Uterus (tissue), 4 donors: Measurements from ENCODE around the gene SPR. TPM values are rescaled to one million over a fixed set of nuclear protein-coding genes. Genes with fewer than 3 reads are reported as not detected.

Experiments
- DNase-seq, 2 donors: peaks; one replicate each; pipeline ENCODE4 v3.0.0-alpha.2; 2019 to 2020
- H3K27ac ChIP-seq, 2 donors: fragments of 200-600 bp; sonication (generic); 1 replicate in 1 of 2; 2 replicates in 1 of 2; pipeline ENCODE4 v1.5.1; 2016 to 2018
- H3K27me3 ChIP-seq, 2 donors: fragments of 200-600 bp; sonication (generic); one replicate each; pipeline ENCODE4 v1.5.1; 2018 to 2019; ENCODE audit warnings: control low read depth in 1 of 2
- H3K36me3 ChIP-seq, 2 donors: fragments of 200-600 bp; sonication (generic); one replicate each; pipeline ENCODE4 v1.5.1; 2019; ENCODE audit warnings: control low read depth in 1 of 2
- H3K4me1 ChIP-seq, 2 donors: fragments of 200-600 bp; sonication (generic); one replicate each; pipeline ENCODE4 v1.5.1; 2018 to 2019; ENCODE audit warnings: control low read depth in 1 of 2
- H3K4me3 ChIP-seq, 2 donors: fragments of 200-600 bp; sonication (generic); 1 replicate in 1 of 2; 2 replicates in 1 of 2; pipeline ENCODE4 v1.5.1; 2018 to 2019; ENCODE audit warnings: mild to moderate bottlenecking in 1 of 2
- H3K9me3 ChIP-seq, 2 donors: fragments of 200-600 bp; sonication (generic); one replicate each; pipeline ENCODE4 v1.5.1; 2019; ENCODE audit warnings: control low read depth in 1 of 2
- POLR2A ChIP-seq, 2 donors: fragments of 450-650 bp; IDR thresholded peaks; one replicate each; pipeline ENCODE4 v1.6.1; 2016; ENCODE audit warnings: antibody characterized with exemption in 2 of 2, mild to moderate bottlenecking in 1 of 2, moderate library complexity in 1 of 2
- intact Hi-C: fragments of 100-400 bp; cut with DNase I; formaldehyde crosslinking; loops from one replicate; pipeline ENCODE4 v1.15.1; 2023; ENCODE audit warnings: low total_unique reads
- total RNA-seq, 4 donors: library from RNA; depleted of rRNA in 3 of 4; stranded (reverse); fragments of >200 nt in 3 of 4; gene quantifications; one replicate each; pipeline versions ENCODE4 v1.1.0 to v1.2.4, GENCODE V29; 2014 to 2023
- TF ChIP-seq, protein P1 (sequence below), 4 experiments: fragments of 200-600 bp in 2 of 4; fragments of 450-650 bp in 2 of 4; sonication (generic) in 2 of 4; IDR thresholded peaks; one replicate each; pipeline ENCODE4 v1.5.1; 2016 to 2019; ENCODE audit warnings: antibody characterized with exemption in 4 of 4, mild to moderate bottlenecking in 2 of 4, moderate library complexity in 1 of 4
- donor health status: DM: yes; HTN: yes; CAD: no.

Gene SPR
- total RNA-seq, 4 donors from 2014 or later, result 4.5 to 33.8 (median 18.8) TPM

DNA sequence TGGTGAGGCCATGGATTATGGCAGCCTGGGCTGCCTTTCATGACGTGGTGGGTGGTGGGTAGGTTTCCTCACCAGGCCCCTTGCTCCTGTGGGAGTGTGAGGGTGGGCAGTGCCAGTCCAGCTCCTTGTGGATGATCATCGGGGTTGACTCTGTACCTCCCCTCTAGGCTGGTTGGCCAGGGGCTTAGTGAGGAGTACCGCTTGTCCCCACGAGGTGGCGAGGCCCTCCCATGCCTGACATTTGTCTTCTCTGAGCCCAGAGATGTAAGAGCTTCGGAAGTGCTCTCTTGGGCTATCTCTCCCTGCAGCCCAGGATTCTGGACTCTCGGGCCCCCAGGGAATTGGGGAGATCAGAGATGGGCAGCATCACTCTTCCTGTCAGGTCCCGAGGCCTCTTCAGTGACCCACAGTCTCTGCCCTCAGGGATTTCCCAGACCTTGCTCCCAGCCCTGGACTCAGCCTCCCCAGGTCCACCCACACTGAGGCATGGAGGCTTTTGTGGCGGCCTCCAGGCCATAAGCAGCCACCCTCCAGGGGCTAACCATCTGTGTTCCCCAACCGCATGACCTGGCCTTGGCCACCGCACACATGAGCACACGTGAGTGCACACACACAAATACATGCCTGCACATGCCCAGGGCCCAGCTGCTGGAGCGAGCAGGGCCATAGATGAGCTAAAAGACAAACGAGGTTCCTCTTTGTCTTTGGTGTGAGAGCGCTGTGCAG is 6.5 kb downstream of the SPR start:
- no peaks in the 10 kb centered on the region for H3K9me3 ChIP-seq
- H3K36me3 ChIP-seq, result no peaks in the 10 kb centered on the region
- TF ChIP-seq, protein P1, sequence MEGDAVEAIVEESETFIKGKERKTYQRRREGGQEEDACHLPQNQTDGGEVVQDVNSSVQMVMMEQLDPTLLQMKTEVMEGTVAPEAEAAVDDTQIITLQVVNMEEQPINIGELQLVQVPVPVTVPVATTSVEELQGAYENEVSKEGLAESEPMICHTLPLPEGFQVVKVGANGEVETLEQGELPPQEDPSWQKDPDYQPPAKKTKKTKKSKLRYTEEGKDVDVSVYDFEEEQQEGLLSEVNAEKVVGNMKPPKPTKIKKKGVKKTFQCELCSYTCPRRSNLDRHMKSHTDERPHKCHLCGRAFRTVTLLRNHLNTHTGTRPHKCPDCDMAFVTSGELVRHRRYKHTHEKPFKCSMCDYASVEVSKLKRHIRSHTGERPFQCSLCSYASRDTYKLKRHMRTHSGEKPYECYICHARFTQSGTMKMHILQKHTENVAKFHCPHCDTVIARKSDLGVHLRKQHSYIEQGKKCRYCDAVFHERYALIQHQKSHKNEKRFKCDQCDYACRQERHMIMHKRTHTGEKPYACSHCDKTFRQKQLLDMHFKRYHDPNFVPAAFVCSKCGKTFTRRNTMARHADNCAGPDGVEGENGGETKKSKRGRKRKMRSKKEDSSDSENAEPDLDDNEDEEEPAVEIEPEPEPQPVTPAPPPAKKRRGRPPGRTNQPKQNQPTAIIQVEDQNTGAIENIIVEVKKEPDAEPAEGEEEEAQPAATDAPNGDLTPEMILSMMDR (IDR thresholded peaks at IDR 0.05), result peak in 3 of 4 experiments; percentile 19 to 42 (median 33)
- TF ChIP-seq POLR2A (IDR thresholded peaks at IDR 0.05), result no peak
- H3K4me3 ChIP-seq, result no peak overlapping the region
- peak in 1 of 2 donors; percentile 28 for DNase-seq
- no peaks in the 10 kb centered on the region for H3K4me1 ChIP-seq
- intact Hi-C loops, result no loop called here
- no peaks in the 10 kb centered on the region for H3K27me3 ChIP-seq
- no peak overlapping the region for H3K27ac ChIP-seq

DNA sequence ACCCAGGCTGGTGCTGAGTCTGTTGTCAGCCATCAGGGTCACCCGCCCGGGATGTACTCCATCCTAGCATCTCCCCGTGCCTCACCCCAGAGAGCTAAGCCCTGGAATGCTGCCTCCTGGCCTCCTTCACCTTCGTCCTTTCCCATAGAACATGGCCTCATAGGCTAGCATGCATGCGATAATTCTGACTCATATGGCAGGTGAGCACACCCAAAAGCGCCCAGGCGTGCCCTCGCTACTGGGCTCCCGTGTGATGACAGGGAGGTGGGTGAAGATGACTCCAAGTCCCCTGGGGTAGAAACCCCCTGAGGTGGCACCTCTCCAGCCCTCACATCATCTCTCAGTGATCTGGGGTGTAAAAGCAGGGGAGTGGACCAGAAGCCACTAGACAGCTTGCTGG is 7.3 kb downstream of the SPR start:
- intact Hi-C loops, result no loop called here

DNA sequence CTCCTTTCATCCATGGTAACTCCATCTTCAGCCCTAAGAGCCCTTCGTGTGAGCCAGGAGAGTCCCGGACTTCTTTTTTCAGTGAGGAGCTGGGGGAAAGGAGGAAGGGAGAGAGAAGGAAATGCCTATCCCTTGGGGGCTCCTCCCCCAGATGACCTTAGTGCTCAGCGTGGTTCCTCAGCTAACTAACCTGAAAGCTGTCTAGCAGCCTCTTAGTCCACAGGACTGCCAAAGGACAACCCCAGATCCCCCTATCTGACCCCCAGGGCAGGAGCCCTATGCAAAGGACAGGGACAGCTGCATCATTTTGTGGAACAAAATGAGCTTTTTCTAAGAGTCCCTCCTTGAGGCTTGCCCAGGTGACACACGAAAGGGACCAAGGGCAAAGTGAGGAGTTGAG is 7.9 kb downstream of the SPR start:
- no peak overlapping the region for H3K27ac ChIP-seq
- no peak for TF ChIP-seq POLR2A (IDR thresholded peaks at IDR 0.05)
- TF ChIP-seq, protein P1 (IDR thresholded peaks at IDR 0.05), result no peak
- no peak overlapping the region for H3K4me3 ChIP-seq
- intact Hi-C loops, result no loop called here
- no peaks in the 10 kb centered on the region for H3K36me3 ChIP-seq
- no peaks in the 10 kb centered on the region for H3K9me3 ChIP-seq
- DNase-seq, result no peak
- H3K4me1 ChIP-seq, result no peaks in the 10 kb centered on the region
- no peaks in the 10 kb centered on the region for H3K27me3 ChIP-seq

More for the DNA sequence above, 7.3 kb downstream of the SPR start:
- Histone ChIP-seq H3K4me3 (no peak overlapping the region), H3K4me1 (no peaks in the 10 kb centered on the region), H3K27ac (no peak overlapping the region), H3K9me3 (no peaks in the 10 kb centered on the region), H3K36me3 (no peaks in the 10 kb centered on the region), H3K27me3 (no peaks in the 10 kb centered on the region)
- TF ChIP-seq POLR2A (IDR thresholded peaks at IDR 0.05), result no peak
- TF ChIP-seq, protein P1 (IDR thresholded peaks at IDR 0.05), result no peak
- DNase-seq, result no peak

DNA sequence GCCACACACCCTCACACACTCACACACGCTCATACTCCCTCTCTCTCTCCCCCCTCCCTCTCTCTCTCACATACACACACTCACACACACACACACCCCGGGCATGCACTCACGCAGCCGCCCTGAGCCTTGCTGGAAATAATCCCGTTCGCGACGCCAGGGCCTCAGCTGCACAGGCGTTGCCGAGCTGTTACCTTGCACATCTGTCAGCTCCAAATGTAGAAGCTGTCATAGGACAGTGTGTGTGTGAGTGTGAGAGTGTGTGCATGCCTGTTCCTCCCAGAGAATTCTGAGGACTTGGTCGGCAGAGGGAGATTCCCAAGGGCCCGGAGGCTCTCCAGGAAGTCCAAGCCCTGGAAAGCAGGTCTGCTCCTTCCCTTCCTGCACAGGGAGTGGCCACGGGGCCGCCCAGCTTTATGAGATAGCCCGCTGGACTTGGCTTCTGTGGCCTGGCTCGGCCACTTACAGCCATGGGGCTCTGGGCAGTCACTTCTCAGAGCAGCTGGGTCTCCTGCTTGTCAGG is 8.6 kb downstream of the SPR start:
- no peak for TF ChIP-seq POLR2A (IDR thresholded peaks at IDR 0.05)
- TF ChIP-seq, protein P1 (IDR thresholded peaks at IDR 0.05), result no peak
- no peaks in the 10 kb centered on the region for H3K27me3 ChIP-seq
- peak in 1 of 2 donors; percentile 34 for DNase-seq
- H3K27ac ChIP-seq, result no peak overlapping the region
- H3K36me3 ChIP-seq, result no peaks in the 10 kb centered on the region
- intact Hi-C loops, result no loop called here
- H3K4me3 ChIP-seq, result no peak overlapping the region
- H3K4me1 ChIP-seq, result no peaks in the 10 kb centered on the region
- no peaks in the 10 kb centered on the region for H3K9me3 ChIP-seq

DNA sequence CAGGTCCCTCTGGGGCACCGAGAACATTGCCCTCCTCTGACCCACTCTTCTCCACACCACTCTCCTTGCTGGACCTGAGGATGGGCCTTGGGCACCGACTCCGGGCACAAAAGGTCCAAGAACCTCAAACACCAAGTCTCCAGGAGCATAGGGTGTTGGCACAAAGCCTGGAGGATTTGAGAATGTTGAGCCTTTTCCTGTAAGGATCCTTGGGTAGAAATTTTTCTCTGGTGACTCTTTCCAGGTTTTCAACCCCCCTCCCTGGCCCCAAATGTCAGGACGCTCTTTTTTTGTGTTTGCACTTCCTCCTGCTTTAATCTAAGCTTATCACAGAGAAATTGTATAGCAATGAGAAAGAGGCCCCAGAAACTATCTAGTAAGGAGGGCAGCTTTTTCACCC is 9.2 kb downstream of the SPR start:
- no peak for TF ChIP-seq POLR2A (IDR thresholded peaks at IDR 0.05)
- TF ChIP-seq, protein P1 (IDR thresholded peaks at IDR 0.05), result no peak
- intact Hi-C loops, result no loop called here
- H3K27ac ChIP-seq, result no peak overlapping the region
- no peaks in the 10 kb centered on the region for H3K36me3 ChIP-seq
- no peaks in the 10 kb centered on the region for H3K9me3 ChIP-seq
- H3K4me3 ChIP-seq, result no peak overlapping the region
- H3K27me3 ChIP-seq, result no peaks in the 10 kb centered on the region
- no peak for DNase-seq
- no peaks in the 10 kb centered on the region for H3K4me1 ChIP-seq
